ENCODE results near the gene ATP8A1.
"Not testable (repeated sequence)": the region's sequence is repeated elsewhere in the genome, so short reads cannot be mapped to it uniquely, and the experiment has no call there.

The ATP8A1 gene

DNA sequence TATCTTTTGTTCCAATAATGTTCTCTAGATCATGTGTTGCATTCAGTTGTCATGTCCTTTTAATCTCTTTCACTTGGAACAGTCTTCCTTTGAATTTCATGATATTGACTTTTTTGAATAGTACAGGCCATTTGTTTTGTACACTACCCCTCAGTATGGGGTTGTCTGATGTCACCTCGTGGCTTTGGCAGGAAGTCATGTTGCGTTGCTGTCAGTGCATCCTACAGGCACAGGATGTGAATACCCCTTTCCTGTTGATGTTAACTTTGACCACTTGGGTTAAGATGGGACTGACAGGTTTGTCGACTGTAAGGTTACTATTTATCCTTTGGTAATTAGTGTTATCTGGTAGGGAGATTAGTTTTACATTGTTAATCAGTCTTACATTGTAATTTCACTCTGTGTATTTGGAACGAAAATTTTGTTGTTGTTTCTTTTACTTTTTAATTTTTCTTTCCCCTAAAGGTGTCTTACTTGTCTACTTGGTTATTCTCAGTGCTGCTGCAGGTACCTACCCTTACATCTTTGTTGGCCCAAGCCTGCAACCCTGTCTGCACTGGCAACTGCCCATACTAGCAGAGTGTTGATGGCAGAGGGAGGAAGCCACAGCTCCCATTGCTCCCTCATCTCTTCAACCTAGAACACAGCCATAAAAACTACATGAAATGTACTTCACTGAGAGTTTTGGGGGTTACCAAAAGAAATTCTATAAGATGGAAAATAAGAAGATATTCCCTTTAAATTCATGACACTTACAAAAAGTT, 14.7 kb upstream of the ATP8A1 start:
- Histone ChIP-seq H3K4me2 (ENCODE audit: low read length) (no peak overlapping the region), H3K9me3 (replicated peaks; ENCODE audit: low read length) (no peaks in the 10 kb centered on the region), H3K4me1 (ENCODE audit: control insufficient read depth, insufficient read depth, low read length) (no peaks in the 10 kb centered on the region), H3K9ac (ENCODE audit: low read depth, low read length) (no peak overlapping the region), H3K4me3 (ENCODE audit: low read length) (no peak overlapping the region), H3K27me3 (ENCODE audit: control insufficient read depth, insufficient read depth, low read length) (peaks cover under 1% of the 10 kb centered on the region), H3K36me3 (ENCODE audit: insufficient read depth, low read length) (no peaks in the 10 kb centered on the region)

DNA sequence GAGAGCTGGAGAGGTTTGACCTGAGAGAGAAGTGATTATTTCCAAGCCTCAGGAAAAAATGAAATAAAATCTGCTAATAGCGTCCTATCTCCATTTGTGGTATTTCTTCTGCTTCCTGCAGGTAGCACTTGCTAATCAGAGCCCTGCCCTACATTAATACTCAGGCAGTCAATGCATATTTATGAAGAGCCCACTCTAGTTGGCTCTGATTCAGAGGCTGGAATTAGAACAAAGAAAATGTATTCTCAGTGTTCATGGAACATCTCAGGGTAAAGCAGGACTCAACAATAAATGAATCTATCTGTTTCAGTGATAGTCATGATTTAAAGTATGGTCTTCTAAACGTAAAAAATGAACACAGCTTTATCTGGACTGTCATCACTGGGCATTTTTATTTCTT, 1.4 kb upstream of the ATP8A1 start:
- H3K9me3 ChIP-seq (replicated peaks; ENCODE audit: low read length), result no peaks in the 10 kb centered on the region
- no peak overlapping the region for H3K4me3 ChIP-seq (ENCODE audit: low read length)
- peaks cover 20% of the 10 kb centered on the region for H3K4me1 ChIP-seq (ENCODE audit: control insufficient read depth, insufficient read depth, low read length)
- H3K9ac ChIP-seq (ENCODE audit: low read depth, low read length), result no peak overlapping the region
- no peaks in the 10 kb centered on the region for H3K36me3 ChIP-seq (ENCODE audit: insufficient read depth, low read length)
- peaks cover 17% of the 10 kb centered on the region for H3K27me3 ChIP-seq (ENCODE audit: control insufficient read depth, insufficient read depth, low read length)
- H3K4me2 ChIP-seq (ENCODE audit: low read length), result no peak overlapping the region

GRCh38 chr4:42656679-42656943, 294 bp downstream of the ATP8A1 start:
- H3K4me2 ChIP-seq (ENCODE audit: low read length), result peak overlapping the region; percentile 84
- H3K4me1 ChIP-seq (ENCODE audit: control insufficient read depth, insufficient read depth, low read length), result peaks cover 20% of the 10 kb centered on the region
- H3K27me3 ChIP-seq (ENCODE audit: control insufficient read depth, insufficient read depth, low read length), result peaks cover 20% of the 10 kb centered on the region
- no peaks in the 10 kb centered on the region for H3K9me3 ChIP-seq (replicated peaks; ENCODE audit: low read length)
- H3K36me3 ChIP-seq (ENCODE audit: insufficient read depth, low read length), result no peaks in the 10 kb centered on the region
- H3K9ac ChIP-seq (ENCODE audit: low read depth, low read length), result no peak overlapping the region
- H3K4me3 ChIP-seq (ENCODE audit: low read length), result peak overlapping the region; percentile 68

DNA sequence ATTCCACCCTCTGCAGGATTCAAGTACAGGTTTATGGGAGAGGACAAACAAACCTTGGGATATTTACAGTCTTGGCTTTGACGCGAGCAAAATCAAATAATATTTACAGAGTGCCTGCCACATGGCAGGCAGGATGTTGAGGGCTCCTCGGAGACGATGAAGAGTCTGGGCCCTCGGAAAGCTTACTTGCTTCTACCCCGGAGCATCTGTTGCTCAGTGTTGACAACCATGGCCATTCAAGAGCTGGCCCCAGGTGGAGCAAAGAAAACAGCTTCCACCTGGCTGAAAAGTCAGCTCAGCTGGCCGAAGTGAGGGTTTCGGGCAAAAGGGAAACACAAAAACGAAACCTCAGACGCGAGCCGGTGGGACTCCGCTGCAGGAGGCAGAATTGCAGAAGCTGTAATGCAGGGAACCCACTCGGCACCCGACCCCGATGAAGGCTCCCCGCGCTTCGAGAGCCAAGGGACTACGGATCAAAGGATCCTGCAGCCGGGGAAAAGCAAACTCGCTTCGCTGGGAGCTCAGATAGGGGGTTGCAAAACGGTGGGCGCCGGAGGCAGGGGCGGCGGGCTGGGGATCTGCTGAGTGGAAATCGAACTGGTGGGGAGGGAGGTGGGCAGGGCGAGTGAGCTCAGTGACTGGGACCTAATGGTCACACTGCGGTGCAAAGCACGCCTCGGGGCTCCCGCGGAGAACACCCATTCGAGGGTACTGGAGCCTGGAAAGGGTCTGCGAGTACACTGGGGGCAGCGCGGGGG, 805 bp downstream of the ATP8A1 start:
- peak overlapping the region; percentile 84 for H3K4me2 ChIP-seq (ENCODE audit: low read length)
- no peaks in the 10 kb centered on the region for H3K9me3 ChIP-seq (replicated peaks; ENCODE audit: low read length)
- H3K27me3 ChIP-seq (ENCODE audit: control insufficient read depth, insufficient read depth, low read length), result peaks cover 24% of the 10 kb centered on the region
- H3K9ac ChIP-seq (ENCODE audit: low read depth, low read length), result no peak overlapping the region
- peaks cover 20% of the 10 kb centered on the region for H3K4me1 ChIP-seq (ENCODE audit: control insufficient read depth, insufficient read depth, low read length)
- H3K36me3 ChIP-seq (ENCODE audit: insufficient read depth, low read length), result no peaks in the 10 kb centered on the region
- H3K4me3 ChIP-seq (ENCODE audit: low read length), result peak overlapping the region; percentile 68

- Histone ChIP-seq H3K4me3 (ENCODE audit: low read length) (no peak overlapping the region), H3K9me3 (replicated peaks; ENCODE audit: low read length) (no peaks in the 10 kb centered on the region), H3K27me3 (ENCODE audit: control insufficient read depth, insufficient read depth, low read length) (peaks cover 28% of the 10 kb centered on the region), H3K4me1 (ENCODE audit: control insufficient read depth, insufficient read depth, low read length) (peaks cover 20% of the 10 kb centered on the region), H3K4me2 (ENCODE audit: low read length) (no peak overlapping the region), H3K9ac (ENCODE audit: low read depth, low read length) (no peak overlapping the region), H3K36me3 (ENCODE audit: insufficient read depth, low read length) (no peaks in the 10 kb centered on the region)
Measured at GRCh38 chr4:42655269-42655637, 1.7 kb downstream of the ATP8A1 start.

GRCh38 chr4:42654631-42655268, 2.2 kb downstream of the ATP8A1 start:
- Histone ChIP-seq H3K4me3 (ENCODE audit: low read length) (no peak overlapping the region), H3K9ac (ENCODE audit: low read depth, low read length) (no peak overlapping the region), H3K4me1 (ENCODE audit: control insufficient read depth, insufficient read depth, low read length) (peaks cover 20% of the 10 kb centered on the region)

DNA sequence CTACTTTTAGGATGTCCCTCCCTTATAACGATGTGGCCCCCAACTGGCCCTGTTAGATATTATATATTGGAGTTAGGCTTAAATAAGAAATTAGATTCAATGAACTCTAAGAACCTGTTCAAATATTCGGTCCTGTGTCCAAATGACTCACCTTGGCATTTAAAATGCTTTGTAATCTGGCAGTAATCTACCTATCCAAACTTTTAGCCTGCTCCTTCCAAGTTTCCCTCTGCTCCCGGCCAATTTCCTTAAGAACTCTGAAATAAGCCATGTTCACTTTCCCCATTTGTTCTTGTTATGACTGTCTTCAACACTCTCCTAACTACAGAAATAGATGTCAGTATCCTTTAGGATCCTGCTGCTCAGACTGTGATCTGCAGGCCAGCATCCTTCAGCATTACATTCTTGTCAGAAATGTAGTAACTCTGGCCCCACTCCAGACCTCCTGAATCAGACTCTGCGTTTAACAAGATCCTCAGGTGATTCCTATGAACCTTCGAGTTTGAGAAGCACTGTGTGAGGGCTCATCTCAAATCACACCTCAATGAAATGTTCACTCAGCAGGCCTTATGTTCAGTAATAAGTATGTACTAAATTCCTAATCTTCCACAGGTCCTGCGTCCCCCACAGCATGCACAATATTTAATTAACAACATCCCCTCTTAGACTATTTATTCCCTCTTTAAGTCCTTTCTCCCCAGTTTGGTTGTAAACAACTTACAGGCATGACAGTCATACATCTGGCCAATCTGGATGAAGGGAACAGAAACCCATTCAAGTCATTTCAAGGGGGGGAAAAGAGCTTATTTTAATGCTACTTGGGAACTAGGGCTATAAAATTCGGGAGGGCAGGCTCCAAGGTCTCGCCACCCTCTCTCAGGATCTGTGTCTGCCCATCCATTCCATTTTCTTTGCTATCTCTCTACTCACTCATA, 3.0 kb downstream of the ATP8A1 start:
- Histone ChIP-seq H3K9me3 (replicated peaks; ENCODE audit: low read length) (no peaks in the 10 kb centered on the region), H3K36me3 (ENCODE audit: insufficient read depth, low read length) (no peaks in the 10 kb centered on the region), H3K4me2 (ENCODE audit: low read length) (no peak overlapping the region), H3K4me3 (ENCODE audit: low read length) (no peak overlapping the region), H3K4me1 (ENCODE audit: control insufficient read depth, insufficient read depth, low read length) (peaks cover 20% of the 10 kb centered on the region), H3K9ac (ENCODE audit: low read depth, low read length) (no peak overlapping the region), H3K27me3 (ENCODE audit: control insufficient read depth, insufficient read depth, low read length) (peaks cover 31% of the 10 kb centered on the region)

More at GRCh38 chr4:42654631-42655268, 2.2 kb downstream of the ATP8A1 start:
- H3K9me3 ChIP-seq (replicated peaks; ENCODE audit: low read length), result no peaks in the 10 kb centered on the region
- H3K4me2 ChIP-seq (ENCODE audit: low read length), result no peak overlapping the region
- peaks cover 32% of the 10 kb centered on the region for H3K27me3 ChIP-seq (ENCODE audit: control insufficient read depth, insufficient read depth, low read length)
- H3K36me3 ChIP-seq (ENCODE audit: insufficient read depth, low read length), result no peaks in the 10 kb centered on the region

DNA sequence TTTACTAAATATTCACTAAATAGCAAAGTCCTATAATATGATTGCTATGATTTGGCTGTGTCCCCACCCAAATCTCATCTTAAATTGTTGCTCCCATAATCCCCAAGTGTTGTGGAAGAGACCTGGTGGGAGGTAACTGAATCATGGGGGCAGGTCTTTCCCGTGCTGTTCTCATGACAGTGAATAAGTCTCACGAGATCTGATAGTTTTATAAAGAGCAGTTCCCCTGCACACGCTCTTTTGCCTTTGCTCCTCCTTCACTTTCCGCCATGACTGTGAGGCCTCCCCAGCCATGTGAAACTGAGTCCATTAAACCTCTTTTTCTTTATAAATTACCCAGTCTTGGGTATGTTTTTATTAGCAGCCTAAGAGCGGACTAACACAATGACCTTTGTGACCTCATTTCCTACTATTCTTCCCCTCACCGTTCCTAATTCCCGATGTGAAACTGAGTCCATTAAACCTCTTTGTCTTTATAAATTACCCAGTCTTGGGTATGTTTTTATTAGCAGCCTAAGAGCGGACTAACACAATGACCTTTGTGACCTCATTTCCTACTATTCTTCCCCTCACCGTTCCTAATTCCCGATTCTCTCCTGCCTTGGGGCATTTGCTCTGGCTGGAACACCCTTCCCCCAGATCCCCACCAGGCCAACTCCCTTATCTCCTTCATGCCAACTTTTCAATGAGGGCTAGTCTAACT, 4.2 kb downstream of the ATP8A1 start:
- H3K9me3 ChIP-seq (replicated peaks; ENCODE audit: low read length); H3K36me3 ChIP-seq (ENCODE audit: insufficient read depth, low read length); H3K4me3 ChIP-seq (ENCODE audit: low read length); H3K4me2 ChIP-seq (ENCODE audit: low read length); H3K9ac ChIP-seq (ENCODE audit: low read depth, low read length): not testable (repeated sequence)
- H3K4me1 ChIP-seq (ENCODE audit: control insufficient read depth, insufficient read depth, low read length), result peaks cover 20% of the 10 kb centered on the region
- peaks cover 31% of the 10 kb centered on the region for H3K27me3 ChIP-seq (ENCODE audit: control insufficient read depth, insufficient read depth, low read length)

GRCh38 chr4:42649870-42650269, 7.0 kb downstream of the ATP8A1 start:
- Histone ChIP-seq H3K9ac (ENCODE audit: low read depth, low read length) (no peak overlapping the region), H3K27me3 (ENCODE audit: control insufficient read depth, insufficient read depth, low read length) (peaks cover 31% of the 10 kb centered on the region), H3K4me3 (ENCODE audit: low read length) (no peak overlapping the region), H3K36me3 (ENCODE audit: insufficient read depth, low read length) (no peaks in the 10 kb centered on the region), H3K4me1 (ENCODE audit: control insufficient read depth, insufficient read depth, low read length) (peaks cover 8% of the 10 kb centered on the region), H3K9me3 (replicated peaks; ENCODE audit: low read length) (no peaks in the 10 kb centered on the region), H3K4me2 (ENCODE audit: low read length) (no peak overlapping the region)

- Histone ChIP-seq H3K9me3 (replicated peaks; ENCODE audit: low read length) (no peaks in the 10 kb centered on the region), H3K36me3 (ENCODE audit: insufficient read depth, low read length) (no peaks in the 10 kb centered on the region)
Measured at GRCh38 chr4:42646999-42647541, 9.8 kb downstream of the ATP8A1 start.

More at GRCh38 chr4:42646999-42647541, 9.8 kb downstream of the ATP8A1 start:
- Histone ChIP-seq H3K27me3 (ENCODE audit: control insufficient read depth, insufficient read depth, low read length) (peaks cover 20% of the 10 kb centered on the region), H3K4me2 (ENCODE audit: low read length) (no peak overlapping the region), H3K9ac (ENCODE audit: low read depth, low read length) (no peak overlapping the region), H3K4me1 (ENCODE audit: control insufficient read depth, insufficient read depth, low read length) (no peaks in the 10 kb centered on the region), H3K4me3 (ENCODE audit: low read length) (no peak overlapping the region)

Data from skeletal muscle satellite cell (primary cell).